Glutamatergic neuron (in vitro differentiated cells): ENCODE data around the gene TSR1. TPM values are rescaled to one million over a fixed set of nuclear protein-coding genes. Genes with fewer than 3 reads are reported as not detected.

Source experiments
- DNase-seq: peaks from one replicate; pipeline ENCODE4 v3.0.0; 2022
- H3K27ac Mint-ChIP-seq: one replicate; pipeline ENCODE4 v1.8.0; 2020; ENCODE audit warnings: mild to moderate bottlenecking, mixed read lengths, inconsistent platforms; ENCODE audit not compliant: unreplicated experiment
- H3K27me3 Mint-ChIP-seq: one replicate; pipeline ENCODE4 v1.8.0; 2020; ENCODE audit warnings: mild to moderate bottlenecking, moderate library complexity, mixed read lengths, inconsistent platforms; ENCODE audit not compliant: unreplicated experiment
- H3K36me3 Mint-ChIP-seq: one replicate; pipeline ENCODE4 v1.8.0; 2020; ENCODE audit warnings: mild to moderate bottlenecking, mixed read lengths, inconsistent platforms; ENCODE audit not compliant: unreplicated experiment
- H3K4me1 Mint-ChIP-seq: one replicate; pipeline ENCODE4 v1.8.0; 2020; ENCODE audit warnings: mild to moderate bottlenecking, low read depth, mixed read lengths, inconsistent platforms; ENCODE audit not compliant: unreplicated experiment
- H3K4me3 Mint-ChIP-seq: one replicate; pipeline ENCODE4 v1.8.0; 2020; ENCODE audit warnings: mild to moderate bottlenecking, mixed read lengths, inconsistent platforms; ENCODE audit not compliant: unreplicated experiment
- H3K9me3 Mint-ChIP-seq: one replicate; pipeline ENCODE4 v1.8.0; 2020; ENCODE audit warnings: mild to moderate bottlenecking, moderate library complexity, mixed read lengths, inconsistent platforms; ENCODE audit not compliant: unreplicated experiment
- total RNA-seq: library from RNA; stranded (reverse); fragmentation: NEBNext Ultra II Directional; extraction: Animal tissue kit (Norgen Biotek cat#: 25700); gene quantifications from one replicate; pipeline ENCODE4 v1.2.1, GENCODE V29; 2021; ENCODE audit not compliant: unreplicated experiment
- TF ChIP-seq, protein P1 (sequence below): fragments of 200-600 bp; sonication (generic); IDR thresholded peaks from one replicate; pipeline ENCODE4 v1.5.0; 2021; ENCODE audit not compliant: partially characterized antibody, unreplicated experiment

Gene TSR1
- total RNA-seq, 1 donor from 2014 or later, result 25.6 TPM

DNA sequence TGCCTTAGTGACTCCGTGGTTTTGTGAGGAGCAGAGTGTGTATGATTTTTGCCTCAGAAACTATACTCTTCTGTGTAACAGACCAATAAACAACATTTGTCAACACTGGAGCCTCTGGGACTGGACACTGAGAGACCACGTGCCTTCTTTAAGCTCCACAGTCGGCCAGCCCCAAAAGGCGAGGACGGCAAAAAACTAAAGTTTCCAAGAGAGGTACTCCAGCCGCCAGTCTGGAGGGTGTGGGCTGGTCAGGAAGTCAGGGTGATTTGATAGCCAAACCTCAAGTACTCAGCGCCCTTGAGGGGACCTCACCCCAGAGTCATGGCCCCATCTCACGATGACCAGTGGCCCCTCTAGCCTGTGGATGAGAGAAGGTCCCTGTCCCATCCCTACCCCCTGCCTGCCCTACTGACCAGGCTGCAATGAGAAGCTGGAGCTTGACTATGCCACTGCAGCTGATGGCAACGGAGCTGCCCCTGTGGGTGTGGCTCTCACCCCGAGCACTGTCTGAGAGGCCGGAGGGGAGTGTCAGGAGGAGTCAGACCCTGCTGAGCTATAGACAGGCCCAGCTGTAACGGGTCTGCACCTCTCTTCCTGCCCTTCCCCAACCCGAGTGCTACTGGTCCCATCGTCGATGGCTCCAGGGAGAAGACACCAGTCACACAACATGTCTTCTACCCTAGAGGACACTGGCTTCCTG lies 44.8 kb upstream of the TSR1 start:
- TF ChIP-seq, protein P1, sequence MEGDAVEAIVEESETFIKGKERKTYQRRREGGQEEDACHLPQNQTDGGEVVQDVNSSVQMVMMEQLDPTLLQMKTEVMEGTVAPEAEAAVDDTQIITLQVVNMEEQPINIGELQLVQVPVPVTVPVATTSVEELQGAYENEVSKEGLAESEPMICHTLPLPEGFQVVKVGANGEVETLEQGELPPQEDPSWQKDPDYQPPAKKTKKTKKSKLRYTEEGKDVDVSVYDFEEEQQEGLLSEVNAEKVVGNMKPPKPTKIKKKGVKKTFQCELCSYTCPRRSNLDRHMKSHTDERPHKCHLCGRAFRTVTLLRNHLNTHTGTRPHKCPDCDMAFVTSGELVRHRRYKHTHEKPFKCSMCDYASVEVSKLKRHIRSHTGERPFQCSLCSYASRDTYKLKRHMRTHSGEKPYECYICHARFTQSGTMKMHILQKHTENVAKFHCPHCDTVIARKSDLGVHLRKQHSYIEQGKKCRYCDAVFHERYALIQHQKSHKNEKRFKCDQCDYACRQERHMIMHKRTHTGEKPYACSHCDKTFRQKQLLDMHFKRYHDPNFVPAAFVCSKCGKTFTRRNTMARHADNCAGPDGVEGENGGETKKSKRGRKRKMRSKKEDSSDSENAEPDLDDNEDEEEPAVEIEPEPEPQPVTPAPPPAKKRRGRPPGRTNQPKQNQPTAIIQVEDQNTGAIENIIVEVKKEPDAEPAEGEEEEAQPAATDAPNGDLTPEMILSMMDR, result no peak
- no peak for DNase-seq
- peaks cover 31% of the 10 kb centered on the region for H3K4me1 Mint-ChIP-seq
- no peaks in the 10 kb centered on the region for H3K36me3 Mint-ChIP-seq
- peaks cover 10% of the 10 kb centered on the region for H3K27me3 Mint-ChIP-seq
- H3K4me3 Mint-ChIP-seq, result peak overlapping the region; percentile 25
- peaks cover 13% of the 10 kb centered on the region for H3K9me3 Mint-ChIP-seq
- H3K27ac Mint-ChIP-seq, result peak overlapping the region; percentile 79

DNA sequence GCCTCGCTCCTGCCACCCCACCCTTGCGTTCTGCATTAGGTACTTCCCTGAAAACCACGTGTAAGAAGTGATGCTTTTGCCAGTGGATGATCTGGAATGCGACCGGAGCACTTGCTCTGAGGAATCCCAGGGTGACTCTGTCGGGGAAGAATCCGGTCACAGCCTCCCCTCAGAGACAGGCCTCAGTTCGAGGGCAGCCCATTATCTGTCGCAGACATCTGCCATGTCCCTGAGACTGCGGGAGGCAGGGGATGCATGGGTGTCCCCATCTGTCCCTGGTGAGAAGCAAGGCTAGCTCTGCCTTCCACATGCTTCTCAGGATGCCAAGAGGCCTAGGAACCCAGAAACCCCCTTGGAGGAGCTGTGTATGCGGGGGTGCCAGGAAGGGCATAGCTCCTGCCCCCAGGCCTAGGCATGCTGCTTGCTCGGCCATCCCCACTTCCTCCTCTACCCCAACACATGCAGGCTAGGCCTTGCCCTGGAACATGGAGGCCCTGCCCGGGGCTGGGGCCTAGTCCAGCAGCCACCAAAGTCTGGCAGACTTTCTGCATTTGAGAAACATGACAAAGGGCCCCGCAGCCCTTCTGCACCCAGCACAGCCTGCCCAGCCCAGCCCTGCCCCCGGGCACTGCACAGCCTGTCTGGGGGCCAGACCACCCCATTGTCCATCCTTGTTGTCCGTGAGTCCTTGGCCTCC lies 44.1 kb upstream of the TSR1 start:
- Mint-ChIP-seq H3K9me3 (peaks cover 13% of the 10 kb centered on the region), H3K4me3 (peak overlapping the region; percentile 30), H3K4me1 (peaks cover 31% of the 10 kb centered on the region), H3K27ac (peak overlapping the region; percentile 79), H3K27me3 (peaks cover 10% of the 10 kb centered on the region), H3K36me3 (no peaks in the 10 kb centered on the region)
- no peak for DNase-seq
- TF ChIP-seq, protein P1, result no peak

DNA sequence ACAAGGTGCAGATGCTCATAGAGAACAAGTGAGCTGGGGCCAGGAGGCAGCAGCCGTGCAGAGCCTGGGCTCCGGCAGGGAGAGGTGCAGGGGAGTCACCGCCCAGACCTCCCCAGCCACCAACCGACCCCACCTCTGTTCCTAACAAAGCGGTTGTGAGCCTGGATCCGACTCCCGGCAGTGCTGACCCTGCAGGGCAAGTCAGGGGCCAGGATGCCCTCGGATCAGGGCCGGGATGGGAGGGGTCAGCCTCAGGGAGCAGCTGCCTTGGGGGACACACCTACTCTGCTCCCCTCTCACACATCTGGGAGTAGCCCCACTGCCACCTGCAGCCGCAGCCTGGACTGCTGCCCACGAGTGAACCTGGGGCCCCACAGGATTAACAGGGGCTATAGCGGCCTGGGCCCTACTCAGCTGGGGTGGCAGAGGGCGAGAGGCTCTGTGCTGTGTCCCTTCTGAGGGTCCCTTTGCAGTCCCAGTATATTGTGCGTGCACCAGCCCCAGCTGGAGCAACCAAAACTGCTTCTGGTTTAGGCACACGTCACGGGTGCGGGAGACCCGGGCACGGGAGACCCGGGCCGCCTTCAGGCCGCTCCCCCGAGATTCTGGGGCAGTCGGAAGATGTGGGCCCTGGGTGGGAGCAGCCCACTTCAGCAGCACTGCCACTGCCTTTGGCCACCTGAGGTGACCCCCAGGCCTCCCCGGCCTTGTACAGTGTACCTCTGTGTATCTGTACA lies 43.4 kb upstream of the TSR1 start:
- Mint-ChIP-seq H3K27me3 (peaks cover 10% of the 10 kb centered on the region), H3K27ac (peak overlapping the region; percentile 79), H3K4me1 (peaks cover 28% of the 10 kb centered on the region), H3K9me3 (peaks cover 13% of the 10 kb centered on the region), H3K4me3 (peak overlapping the region; percentile 30), H3K36me3 (no peaks in the 10 kb centered on the region)
- TF ChIP-seq, protein P1, result no peak
- DNase-seq, result no peak

DNA sequence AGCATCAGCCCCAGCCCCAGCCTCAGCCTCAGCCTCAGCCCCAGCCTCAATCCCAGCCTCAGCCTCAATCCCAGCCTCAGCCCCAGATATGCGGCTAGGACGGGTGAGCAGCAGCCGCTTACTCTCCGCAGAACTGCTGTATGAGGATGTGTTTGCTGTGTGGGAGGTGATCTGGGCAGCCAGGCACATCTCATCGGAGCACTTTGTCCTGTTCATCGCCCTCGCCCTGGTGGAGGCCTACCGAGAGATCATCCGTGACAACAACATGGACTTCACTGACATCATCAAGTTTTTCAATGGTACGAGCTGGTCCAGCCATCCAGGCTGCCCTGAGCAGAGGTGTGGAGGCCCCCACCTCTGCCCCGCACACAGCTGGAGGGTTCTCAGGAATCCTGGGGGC lies 42.6 kb upstream of the TSR1 start:
- Mint-ChIP-seq H3K36me3 (no peaks in the 10 kb centered on the region), H3K4me3 (no peak overlapping the region), H3K9me3 (peaks cover 10% of the 10 kb centered on the region), H3K4me1 (peaks cover 22% of the 10 kb centered on the region), H3K27ac (peak overlapping the region; percentile 22), H3K27me3 (peaks cover 5% of the 10 kb centered on the region)
- DNase-seq, result no peak
- TF ChIP-seq, protein P1, result no peak
